Measurements from ENCODE around the gene RAD51B.

- TF ChIP-seq, protein P1, sequence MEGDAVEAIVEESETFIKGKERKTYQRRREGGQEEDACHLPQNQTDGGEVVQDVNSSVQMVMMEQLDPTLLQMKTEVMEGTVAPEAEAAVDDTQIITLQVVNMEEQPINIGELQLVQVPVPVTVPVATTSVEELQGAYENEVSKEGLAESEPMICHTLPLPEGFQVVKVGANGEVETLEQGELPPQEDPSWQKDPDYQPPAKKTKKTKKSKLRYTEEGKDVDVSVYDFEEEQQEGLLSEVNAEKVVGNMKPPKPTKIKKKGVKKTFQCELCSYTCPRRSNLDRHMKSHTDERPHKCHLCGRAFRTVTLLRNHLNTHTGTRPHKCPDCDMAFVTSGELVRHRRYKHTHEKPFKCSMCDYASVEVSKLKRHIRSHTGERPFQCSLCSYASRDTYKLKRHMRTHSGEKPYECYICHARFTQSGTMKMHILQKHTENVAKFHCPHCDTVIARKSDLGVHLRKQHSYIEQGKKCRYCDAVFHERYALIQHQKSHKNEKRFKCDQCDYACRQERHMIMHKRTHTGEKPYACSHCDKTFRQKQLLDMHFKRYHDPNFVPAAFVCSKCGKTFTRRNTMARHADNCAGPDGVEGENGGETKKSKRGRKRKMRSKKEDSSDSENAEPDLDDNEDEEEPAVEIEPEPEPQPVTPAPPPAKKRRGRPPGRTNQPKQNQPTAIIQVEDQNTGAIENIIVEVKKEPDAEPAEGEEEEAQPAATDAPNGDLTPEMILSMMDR (IDR thresholded peaks at IDR 0.05 in 2 of 3, conservative IDR thresholded peaks at IDR 0.05 in 1 of 3; ENCODE audit: borderline replicate concordance in 1 of 3, insufficient read depth in 1 of 3, low read depth in 2 of 3, low read length in 2 of 3), result no peak
- TF ChIP-seq SRF (IDR thresholded peaks at IDR 0.05; ENCODE audit: low read depth), result no peak
- no peak for TF ChIP-seq MAX (IDR thresholded peaks at IDR 0.05)
- TF ChIP-seq SIN3A (IDR thresholded peaks at IDR 0.05; ENCODE audit: low read depth), result no peak
- no peak for TF ChIP-seq REST (IDR thresholded peaks at IDR 0.05; ENCODE audit: low read depth)
- TF ChIP-seq POLR2A (IDR thresholded peaks at IDR 0.05; ENCODE audit: borderline replicate concordance, extremely low read depth, insufficient read depth, insufficient read length), result no peak
- TF ChIP-seq POLR2AphosphoS5 (IDR thresholded peaks at IDR 0.05; ENCODE audit: low read depth, low read length), result no peak
- TF ChIP-seq, protein P2, sequence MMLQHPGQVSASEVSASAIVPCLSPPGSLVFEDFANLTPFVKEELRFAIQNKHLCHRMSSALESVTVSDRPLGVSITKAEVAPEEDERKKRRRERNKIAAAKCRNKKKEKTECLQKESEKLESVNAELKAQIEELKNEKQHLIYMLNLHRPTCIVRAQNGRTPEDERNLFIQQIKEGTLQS (IDR thresholded peaks at IDR 0.05), result no peak
- no peak for TF ChIP-seq EZH2phosphoT487 (IDR thresholded peaks at IDR 0.05; ENCODE audit: borderline replicate concordance)
- TF ChIP-seq ZNF274 (IDR thresholded peaks at IDR 0.05; ENCODE audit: low read depth, low read length), result no peak
- no peak for TF ChIP-seq ZFX (IDR thresholded peaks at IDR 0.05)
- TF ChIP-seq EZH2 (IDR thresholded peaks at IDR 0.05), result no peak
- no peak for TF ChIP-seq TCF7L2 (IDR thresholded peaks at IDR 0.05; ENCODE audit: borderline replicate concordance, extremely low read depth, insufficient read depth, insufficient read length)
These were observed 658.0 kb downstream of the RAD51B start for GRCh38 chr14:68477461-68478085.

Data from HCT116 (cell line).